COLO668 (cell line): ENCODE results near the gene COL13A1.

Experiments
- DNase-seq: peaks from one replicate; lab custom pipeline; 2025; ENCODE audit not compliant: unreplicated experiment; lab: John Stamatoyannopoulos, UW

The COL13A1 gene

DNA sequence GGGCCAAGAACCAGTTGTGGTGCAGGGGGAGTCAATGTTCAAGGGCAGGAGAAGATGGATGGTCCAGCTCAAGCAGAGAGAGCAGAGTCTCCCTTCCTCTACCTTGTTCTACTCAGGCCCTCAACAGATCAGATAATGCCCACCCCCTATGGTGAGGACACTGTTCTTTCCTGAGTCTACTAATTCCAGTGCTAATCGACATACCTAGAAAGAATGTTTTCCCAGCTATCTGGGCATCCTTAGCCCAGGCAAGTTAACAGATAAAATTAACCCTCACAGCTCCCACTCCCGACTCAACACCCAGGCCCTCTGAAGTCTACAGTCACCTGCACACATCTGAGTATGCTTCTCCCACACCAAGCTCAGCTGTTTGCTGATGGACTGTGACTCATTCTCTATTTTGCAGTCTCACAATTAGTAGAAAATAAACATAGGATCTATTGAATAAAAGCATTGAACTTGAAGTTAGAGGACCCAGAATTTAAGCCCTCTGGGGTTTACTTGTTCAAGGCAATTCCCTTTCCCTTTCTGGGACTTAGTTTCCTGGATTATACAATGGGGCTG, 17.1 kb downstream of the COL13A1 start:
- no peak for DNase-seq

DNA sequence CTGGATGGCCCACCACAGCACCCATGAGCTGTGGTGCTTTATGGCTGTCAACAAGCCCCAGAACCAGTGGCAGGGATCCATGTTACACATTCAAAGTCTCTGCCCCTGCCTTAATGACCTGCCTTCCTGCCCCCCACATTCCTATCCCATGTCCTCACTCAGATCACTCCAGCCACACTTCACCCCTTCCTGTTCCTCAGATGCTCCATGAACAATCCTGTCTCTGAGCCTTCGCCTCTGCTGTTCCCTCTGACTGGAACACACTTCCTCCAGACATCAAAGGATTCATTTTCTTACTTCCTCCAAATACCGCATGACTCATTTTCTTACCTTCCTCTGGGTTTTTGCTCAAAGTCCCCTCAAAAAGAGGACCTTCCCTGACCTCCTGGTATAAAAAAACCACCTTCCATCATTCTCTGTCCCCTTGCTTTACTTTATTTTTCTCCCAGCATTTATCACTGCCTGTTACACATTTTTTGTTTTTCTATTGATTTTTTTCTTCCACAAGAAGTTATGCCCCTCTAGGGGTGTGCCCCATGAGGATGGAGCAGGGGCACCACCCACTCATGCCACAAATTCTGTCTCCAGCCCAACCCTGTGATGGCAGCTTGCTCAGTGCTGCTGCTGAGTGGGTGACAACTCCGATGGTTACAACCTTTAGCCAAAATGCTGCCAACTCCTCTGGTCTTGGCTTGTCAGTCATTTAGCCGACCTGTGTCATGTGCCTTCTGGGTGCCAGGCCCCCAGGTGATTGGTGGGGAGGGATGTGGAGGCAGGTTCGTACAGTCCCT, 18.2 kb downstream of the COL13A1 start:
- DNase-seq, result no peak

DNA sequence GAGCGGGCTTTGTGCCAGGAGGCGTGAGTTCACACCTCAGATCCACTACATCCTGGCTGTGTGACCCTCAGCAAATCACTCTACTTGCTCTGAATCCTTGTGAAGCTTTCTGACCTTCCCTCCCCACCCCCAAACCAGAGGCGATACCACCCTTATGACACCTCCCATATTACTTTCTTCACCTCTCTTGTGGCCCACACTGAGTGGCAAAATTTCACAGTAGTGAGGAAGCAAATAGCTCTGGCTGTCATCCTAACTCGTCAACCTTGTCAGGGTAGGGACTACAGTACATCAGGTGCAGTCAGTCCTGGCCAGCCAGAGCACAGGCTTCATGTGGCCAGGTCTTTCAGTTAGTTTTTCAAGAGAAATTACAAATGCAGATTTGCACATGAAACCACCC, 19.1 kb downstream of the COL13A1 start:
- no peak for DNase-seq

DNA sequence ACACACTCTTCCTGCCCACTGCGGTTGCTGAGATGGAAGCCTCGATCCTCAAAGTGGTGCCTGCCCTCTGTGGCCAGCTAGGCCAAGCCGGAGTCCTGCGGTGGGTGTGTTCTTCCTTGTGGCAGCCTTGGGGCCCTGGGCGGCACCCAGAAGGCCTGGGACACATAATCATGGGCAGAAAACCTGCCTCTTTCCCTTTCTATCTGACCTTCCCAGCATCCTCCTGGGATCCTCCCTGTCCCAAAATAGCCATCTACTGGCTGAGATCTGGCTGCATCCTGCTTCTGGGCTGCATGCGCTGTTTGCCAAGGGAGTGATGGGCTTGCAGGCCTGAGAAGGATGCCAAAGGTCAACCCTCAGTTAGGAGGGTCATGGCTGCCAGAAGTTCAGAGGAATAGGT, 23.9 kb downstream of the COL13A1 start:
- DNase-seq, result no peak

DNA sequence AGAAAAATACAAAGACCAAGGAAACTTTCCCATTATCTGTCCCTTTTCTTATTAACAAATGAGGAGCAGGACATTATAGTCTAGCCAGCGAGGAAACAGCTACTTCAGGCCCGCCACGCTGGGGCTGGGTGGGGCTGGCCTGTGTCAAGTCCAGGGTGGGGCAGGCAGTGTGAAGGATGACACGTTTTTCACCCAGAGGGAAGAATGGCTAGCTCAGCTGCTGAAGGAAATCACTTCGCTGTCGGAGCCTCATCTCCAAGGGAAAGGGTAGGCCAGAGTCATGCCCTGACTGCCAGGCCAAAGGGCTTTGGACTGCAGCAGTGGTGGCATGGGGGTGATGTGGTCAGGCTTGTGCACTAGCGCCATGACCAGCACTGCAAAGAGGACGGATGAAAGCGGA, 24.4 kb downstream of the COL13A1 start:
- no peak for DNase-seq

DNA sequence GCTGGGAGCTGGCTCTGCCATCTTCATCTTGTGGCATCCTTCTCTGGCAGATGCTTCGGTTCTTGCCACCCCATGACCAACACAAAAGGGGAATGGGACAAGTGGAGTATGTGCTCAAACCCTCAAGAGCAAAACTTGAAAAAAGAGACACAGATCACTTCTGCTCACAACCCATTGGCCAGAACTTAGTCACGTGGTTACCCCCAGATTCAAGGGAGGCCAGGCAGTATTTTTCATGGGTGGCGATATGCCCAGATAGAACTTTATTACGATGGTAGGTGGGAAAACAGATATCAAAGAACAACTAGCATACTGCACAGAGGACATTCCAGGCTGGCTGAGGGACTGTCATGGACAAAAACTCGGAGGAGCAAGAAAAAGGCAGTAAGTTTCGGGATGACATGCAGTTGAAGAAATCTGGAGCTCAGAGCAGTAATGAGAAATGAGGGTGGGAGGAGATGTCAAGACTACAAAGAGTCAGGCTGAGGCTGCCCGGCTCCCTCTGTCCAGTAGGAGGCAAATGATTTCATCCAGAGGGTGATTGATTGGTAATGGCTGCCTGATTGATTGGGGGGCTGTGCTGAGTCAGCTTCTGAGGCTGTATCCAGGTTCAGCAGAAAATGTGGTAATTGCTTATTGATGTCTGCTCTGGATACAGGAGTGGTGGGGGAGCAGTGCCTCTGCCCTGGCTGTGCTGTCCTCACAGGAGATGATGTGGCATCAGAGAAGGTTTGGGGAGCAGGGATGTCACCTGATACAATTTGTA, 25.3 kb downstream of the COL13A1 start:
- no peak for DNase-seq

DNA sequence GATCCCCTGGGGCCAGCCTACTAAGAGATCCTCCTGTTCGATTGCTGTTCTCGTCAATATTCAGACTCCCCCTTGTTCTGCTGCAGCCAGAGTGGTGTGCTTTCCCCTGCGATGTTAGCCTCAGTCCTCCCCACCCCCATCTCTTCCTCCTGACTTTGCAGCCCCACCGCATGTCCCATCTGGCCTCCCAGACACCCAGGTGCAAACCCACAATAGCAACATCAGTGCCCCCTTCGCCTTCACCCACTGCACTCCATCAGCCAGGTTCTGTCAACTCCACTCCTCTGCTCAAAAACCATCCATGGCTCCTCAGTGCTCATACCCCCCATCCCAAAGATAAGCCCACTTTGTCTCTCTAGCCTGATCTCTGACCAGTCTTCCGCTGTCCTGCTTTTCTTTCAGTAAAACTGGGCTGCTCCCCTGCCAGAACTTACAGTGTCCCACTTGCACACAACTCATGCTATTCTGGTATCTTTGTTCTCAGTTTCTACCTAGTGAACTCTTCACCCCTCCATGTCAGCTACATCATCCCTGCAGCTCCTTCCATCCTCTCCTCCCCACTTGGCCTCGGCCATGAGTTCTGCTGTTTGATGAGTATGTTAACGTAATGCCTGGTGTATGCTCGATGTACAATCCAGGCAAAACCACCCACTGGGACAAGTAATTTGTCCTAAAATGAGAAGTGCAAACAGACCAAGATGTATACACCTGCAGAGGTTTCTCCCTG, 26.6 kb downstream of the COL13A1 start:
- DNase-seq, result no peak

DNA sequence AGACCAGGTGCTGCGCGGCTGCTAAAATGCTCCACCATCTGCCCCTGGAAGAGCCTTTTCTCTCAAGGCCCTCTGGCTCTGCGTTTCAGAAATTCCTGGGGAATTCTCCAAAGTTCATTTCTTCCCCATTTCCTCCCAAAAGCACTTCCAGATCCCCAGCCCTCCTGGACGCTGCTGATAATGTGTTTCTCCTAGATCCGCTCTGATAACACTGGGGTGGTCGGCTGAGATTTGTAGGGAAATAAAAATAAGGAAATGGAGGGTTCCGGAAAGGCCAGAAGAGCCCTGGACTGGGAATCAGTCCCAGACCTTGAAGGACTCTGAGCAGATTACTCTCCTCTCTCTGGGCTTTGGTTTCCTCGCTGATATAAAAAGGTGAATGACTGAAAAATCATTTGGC, 28.1 kb downstream of the COL13A1 start:
- DNase-seq, result no peak

DNA sequence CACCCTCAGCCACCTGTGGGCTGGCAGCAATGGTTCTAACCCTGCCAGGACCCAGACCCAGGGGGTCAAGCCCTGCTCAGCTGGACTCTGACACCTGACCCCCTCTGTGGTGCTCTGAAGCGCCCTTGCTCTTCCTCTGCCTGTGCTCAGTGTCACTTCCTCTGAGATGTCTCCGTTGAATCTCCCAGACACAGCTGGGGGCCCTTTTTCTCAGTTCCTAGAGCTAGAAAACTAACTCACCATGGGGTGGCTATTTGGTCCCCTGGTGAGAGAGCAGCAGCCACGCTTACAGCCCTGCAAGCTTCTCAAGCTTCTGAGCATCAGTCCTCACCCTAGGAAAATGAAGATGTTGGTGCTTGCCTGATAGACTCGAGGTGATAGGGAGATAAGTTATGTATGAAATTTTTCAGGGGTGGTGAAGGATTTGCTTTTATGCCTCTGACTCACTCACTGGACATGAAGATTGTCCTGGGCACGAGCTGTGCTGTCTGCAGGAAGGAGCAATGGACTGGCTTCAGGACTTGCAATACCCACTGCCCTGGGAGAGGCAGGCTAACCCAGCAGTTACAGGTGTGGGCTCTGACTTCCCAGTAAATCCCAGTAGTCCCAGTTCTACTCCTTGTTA, 29.6 kb downstream of the COL13A1 start:
- no peak for DNase-seq

DNA sequence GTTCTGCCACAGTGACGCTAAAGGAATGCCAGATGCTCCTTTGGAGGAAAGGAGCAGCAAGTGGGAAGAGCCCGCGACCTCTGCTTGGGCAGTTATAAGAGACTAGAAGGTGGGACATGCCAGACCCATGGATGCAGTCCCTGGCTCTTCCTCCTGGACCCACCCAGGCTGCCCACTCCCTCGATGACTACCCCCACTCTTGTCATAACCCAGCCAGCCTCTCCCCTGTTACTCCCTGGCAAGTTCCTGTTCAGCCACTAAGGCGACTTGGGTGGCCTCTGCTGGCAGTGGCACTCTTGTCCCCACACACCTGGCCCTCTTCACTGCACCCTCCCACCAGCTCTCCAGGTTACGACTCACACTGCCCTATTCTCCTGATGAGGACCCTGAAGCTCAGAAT, 33.5 kb downstream of the COL13A1 start:
- DNase-seq, result no peak

DNA sequence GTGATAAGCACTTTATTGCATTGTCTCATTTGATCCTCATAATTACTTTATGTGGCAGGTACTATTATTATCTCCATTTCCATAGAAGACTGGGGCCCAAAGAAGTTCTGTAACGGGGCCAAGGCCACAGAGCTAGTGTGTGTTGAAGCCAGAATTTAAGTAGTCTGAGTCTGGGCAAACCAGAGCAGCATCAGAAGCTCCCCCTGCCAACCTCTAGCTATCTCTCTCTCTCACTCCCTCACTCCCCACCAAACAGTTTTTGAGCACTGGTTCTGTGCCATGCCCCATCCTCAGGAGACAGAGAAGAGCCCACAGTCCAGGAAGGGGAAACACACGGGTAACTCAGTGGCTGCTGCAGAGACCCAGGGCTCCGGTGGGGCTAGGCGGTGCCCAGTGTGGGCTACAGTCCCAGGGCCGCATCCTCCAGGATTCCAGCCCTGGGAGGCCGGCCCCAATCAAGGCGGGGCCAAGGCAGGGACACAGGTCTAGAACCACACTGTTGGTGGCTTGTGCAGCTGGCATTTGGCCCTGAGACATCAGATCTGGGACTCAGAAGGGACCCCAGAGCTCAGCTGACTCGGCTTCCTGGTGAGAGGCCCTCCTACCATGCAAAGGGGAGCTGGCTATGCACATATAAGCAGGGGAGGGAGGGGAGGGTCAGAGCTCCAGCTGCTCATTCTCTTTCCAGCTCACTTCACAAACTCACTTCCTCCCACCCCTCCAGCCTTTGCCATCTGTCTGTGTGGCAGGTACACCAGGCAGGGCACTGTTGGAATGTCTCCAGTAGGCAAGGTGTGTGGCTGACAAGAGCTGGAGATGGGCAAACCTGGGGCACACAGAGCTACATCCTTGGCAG, 34.4 kb downstream of the COL13A1 start:
- DNase-seq, result no peak

DNA sequence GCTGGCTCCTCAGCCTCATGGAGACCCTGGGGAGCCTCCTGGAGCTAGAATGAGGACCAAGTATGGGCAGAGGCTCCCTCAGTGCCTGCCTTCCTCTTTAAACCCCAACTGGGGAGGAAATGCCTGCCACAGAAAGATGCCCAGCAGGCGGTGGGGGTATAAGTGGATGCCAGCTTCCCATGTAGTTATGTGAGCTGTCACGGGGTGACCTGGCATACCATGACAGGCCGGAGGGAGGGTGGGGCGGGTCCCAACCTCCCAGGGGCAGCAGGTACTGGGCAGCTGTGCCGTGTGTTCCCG, 35.0 kb downstream of the COL13A1 start:
- no peak for DNase-seq

DNA sequence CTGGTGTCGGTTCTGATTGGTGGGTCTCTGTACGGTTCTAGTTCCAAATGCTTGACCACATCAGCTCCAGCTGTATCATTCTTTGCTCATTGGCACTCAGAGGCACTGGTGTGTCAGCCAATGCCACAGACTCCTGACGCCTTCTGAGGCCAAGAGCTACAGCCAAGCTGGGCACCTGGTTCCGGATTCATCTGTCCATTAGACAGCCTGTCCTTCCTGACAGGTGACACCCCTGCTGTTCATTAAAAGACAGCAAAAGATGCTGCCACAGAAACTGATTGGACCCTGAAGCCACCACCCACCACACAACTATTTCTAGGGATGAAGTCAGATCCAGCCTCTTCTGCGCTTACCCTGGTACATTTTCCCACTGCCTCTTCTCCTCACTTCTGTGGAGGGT, 35.6 kb downstream of the COL13A1 start:
- DNase-seq, result no peak

DNA sequence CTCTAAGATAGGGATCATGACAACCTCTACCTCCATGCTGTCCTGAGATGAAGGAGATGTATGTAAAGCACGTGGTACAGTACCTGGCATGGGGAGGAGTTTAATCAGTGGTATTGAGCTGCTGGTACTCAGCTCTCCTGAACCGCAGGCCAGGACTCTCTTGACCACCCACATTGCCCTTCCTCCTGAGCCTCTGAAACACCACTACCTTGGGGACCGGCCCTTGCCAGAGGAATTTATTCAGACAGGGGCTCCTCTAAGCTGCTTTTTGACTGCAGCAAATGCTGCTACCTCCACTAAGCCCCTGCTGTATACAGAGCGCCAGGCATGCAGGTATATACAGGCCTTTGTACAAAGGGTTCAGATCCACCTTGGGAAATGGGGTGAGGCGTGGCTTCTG, 36.7 kb downstream of the COL13A1 start:
- no peak for DNase-seq

DNA sequence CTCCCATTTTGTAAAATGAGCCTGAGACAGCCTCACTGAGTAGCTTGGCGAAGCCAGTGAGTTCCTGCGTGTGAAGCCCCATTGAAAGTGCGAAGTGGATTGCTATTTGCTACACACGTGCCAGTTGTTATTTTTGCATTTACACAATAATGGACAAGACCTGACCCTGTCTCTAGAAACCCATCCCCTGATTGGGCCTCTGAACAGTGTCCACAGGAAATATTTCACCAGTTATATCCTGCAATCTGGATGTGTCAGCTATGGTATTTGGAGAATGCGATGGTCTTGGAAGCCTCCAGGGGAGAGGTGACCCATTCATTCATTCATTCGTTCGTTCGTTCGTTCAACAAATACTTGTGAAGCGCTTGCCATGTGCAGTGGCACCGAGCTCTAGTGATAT, 37.1 kb downstream of the COL13A1 start:
- DNase-seq, result no peak

DNA sequence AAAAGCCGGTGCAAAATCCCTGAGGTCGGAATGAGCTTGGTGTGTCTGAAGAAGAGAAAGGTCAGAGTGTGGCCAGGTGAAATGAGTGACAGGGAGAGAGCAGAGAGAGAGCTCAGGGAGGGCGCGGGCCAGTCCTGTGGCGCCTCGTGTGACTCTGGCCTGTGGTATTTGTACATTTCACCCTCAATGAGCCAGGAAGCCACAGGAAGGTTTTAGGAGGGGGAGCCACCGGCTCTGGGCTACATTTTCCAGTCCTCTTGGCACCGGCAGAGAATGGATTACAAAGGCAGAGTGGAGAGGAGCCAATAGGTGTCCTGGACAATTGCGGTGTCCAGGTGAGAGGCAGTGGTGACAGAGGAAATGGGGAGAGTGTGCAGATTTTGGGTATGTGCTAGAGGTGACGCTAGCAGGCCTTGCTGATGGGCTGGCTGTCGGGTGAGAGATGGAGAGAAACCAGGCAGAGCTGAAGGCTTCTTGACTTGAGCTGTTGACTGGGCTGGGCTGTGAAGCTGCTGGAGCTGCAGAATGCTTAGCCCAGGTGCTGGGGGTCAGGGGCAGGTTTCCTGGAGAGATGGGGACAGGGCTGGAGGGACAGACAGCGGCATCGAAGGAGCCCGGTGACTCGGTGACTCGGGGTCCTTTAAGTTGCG, 38.1 kb downstream of the COL13A1 start:
- DNase-seq, result no peak

DNA sequence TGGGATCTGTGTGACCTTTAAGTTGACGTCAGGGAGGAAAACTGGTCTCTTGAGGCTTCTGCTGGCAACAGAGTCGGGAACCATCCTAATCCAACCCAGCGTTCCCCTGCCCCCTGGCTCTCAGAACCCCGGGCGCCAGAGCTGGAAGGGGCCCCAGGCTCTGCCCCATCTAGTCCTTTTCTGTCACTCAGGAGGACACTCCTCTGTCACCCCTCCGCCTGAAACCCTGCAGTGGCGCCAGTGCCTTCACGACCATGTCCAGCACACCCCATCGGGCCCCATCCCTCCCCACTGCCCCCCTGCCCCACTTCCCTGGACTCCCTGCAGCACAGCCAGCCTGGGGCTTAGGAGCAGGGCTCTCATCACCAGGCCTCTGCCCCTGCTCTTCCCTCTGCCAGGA, 39.1 kb downstream of the COL13A1 start:
- no peak for DNase-seq

DNA sequence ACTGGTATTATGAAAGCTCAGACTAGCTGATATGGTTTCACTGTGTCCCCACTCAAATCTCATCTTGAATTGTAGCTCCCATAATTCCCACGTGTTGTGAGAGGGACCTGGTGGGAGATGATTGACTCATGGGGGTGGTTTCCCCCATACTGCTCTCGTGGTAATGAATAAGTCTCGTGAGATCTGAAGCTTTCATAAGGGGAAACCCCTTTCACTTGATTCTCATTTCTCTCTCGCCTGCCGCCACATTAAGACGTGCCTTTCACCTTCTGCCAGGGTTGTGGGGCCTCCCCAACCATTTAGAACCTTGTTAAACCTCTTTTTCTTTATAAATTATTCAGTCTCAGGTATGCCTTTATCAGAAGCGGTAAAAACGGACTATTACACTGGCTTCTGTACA, 40.3 kb downstream of the COL13A1 start:
- DNase-seq, result no peak

DNA sequence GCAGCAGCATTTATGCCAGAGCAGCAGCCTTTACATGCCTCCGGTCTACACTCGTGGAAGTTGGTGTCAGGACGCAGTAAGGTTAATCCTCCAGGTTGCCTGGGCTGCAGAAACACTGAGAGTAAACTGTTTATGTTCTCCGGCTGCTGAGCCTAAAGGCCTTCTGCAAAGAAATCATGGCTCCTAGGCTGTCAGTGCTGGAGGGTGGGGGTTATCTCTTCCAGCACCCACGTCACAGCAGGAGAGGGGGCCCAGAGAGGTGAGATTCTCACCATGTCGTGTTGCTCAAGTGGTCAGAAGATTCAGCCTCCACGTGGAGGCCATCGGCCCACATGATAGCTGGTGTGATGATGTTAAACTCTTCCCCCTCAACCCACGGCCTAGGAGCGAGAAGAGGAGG, 41.2 kb downstream of the COL13A1 start:
- no peak for DNase-seq

DNA sequence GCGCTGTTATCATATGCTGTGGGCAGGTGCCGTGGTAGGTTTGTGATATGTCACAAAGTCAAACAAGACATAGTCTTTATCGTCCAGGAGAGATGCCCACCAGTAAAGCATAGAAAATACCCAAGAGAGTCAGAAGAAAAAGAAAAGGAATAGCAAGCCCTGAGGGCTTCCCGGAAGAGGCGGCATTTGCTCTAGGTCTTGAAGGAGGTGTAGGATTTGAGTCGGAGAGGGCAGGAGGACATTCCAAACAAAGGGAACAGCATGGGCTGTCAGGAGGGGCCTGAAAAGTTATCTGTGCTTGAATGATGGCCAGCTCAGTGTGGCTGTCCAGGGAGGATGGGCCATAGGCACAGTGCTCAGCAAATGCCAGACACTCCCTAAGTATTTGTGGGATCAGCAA, 42.2 kb downstream of the COL13A1 start:
- DNase-seq, result no peak
